Retina (tissue), 1 donor: ENCODE results near the gene ZNF79.

Source experiments
- DNase-seq: peaks from one replicate; pipeline ENCODE4 v3.0.0-alpha.2; 2016

ZNF79 gene

GRCh38 chr9:127398715-127399400 is 25.3 kb upstream of the ZNF79 start:
- DNase-seq: no peak

DNA sequence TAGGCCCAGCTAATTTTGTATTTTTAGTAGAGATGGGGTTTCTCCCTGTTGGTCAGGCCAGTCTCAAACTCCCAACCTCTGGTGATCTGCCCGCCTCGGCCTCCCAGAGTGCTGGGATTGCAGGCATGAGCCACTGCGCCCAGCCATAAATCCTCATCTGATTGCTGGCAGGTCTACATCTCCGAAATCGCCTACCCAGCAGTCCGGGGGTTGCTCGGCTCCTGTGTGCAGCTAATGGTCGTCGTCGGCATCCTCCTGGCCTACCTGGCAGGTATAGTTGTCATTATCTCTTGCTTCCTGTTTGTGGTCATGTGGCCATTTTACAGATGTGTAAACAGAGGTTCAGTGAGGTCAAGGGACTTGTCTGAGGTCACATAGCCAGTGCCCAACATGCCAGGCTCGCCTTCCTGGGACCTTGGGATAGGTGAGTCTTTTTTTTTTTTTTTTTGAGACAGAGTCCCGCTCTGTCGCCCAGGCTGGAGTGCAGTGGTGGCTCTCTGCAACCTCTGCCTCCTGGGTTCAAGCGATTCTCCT is 24.4 kb upstream of the ZNF79 start:
- no peak for DNase-seq

GRCh38 chr9:127402401-127403090 is 21.6 kb upstream of the ZNF79 start:
- DNase-seq: no peak

- no peak for DNase-seq
These were observed 20.5 kb upstream of the ZNF79 start for GRCh38 chr9:127403507-127404192.

DNA sequence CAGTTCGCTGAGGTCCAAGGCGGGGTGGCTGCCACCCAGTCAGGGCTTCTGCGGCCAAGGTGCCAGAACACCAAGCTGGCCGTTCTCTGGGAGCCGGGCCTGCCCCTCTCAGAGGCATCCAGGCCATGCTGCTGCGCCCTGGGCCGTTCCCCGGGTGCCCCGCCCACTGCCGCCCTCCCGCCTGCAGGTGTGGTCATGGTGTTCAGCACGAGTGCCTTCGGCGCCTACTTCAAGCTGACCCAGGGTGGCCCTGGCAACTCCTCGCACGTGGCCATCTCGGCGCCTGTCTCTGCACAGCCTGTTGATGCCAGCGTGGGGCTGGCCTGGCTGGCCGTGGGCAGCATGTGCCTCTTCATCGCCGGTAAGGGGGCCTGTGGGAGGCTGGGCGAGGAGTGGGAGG is 19.6 kb upstream of the ZNF79 start:
- DNase-seq: no peak

DNA sequence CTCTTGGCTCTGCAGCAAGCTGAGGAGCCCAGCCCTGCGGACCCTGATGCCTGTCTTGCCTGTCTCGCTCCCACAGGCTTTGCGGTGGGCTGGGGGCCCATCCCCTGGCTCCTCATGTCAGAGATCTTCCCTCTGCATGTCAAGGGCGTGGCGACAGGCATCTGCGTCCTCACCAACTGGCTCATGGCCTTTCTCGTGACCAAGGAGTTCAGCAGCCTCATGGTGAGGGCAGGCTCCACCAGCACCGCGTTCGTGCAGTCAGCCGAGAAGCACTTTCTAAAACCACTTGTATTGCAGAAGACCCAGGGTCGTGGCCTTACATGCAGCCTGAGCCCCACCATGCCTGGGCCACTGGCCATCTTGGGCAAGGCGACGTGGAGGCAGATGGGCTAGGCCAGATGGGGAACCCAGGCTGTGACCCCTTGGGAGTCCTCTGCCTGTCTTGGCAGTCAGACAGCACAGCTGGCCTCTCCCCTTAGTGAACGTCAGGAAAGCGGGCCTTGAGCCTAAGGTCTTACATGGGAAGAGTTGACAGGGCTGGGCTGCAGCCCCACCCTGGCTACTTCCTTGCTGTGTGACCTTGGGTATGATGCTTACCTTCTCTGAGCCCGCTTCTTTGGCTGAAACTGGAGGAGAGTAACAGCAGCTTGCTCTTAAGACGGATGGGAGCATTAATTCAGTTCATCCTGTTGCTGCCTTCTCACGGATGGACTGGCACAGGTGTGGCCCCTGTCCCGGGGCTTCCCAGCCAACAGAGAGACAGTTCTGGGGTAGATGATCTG is 18.6 kb upstream of the ZNF79 start:
- no peak for DNase-seq

GRCh38 chr9:127406799-127407491 is 17.2 kb upstream of the ZNF79 start:
- peak; percentile 72 for DNase-seq

DNA sequence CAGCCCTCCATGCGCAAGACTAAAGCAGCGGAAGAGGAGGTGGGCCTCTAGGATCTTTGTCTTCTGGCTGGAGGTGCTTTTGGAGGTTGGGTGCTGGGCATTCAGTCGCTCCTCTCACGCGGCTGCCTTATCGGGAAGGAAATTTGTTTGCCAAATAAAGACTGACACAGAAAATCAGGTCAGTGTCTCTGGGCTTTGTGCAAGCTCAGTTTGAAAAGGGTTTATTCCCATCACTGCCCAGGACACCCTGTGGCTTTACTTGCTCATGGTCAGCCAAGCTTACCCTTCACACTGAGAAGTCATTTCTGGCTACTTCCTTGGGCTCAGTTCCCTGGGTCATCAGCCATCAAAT is 16.7 kb upstream of the ZNF79 start:
- DNase-seq: no peak

DNA sequence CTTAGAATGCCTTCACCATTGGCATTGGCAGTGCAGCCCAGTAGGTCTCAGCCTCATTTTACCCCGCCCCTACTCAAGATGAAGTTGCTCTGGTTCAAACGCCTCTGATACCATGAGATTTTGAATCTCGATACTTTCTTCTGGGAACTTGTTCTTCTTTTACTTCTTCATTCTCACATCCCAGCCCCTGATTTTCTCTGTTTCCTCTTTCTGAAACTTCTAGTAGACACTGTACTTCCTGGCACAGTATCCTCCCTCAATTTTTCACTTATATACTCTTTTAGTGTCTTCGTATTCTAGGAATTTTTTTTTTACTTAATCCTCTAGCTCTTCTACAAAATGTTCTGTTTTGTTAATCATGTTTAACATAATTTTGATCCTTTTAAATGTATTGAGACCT is 13.1 kb upstream of the ZNF79 start:
- DNase-seq: no peak

DNA sequence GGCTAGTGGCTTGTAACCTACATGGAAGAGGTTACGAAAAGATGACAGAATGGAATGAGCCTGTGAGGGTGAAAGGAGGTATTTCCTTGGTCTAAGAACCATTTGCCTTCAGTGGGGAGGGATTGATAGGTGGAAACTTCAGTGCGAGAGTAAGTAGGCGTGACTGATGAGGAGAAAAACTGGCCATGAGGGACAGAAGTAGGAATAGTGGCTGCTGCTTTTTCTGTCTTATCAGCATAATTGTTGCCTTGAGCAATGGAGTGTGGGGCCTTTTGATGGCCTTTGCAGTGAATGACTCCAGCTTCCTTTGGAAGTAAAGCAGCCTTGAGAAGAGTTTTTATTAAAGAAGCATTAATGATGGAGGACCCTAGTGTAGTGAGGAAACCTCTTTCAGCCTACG is 9.0 kb upstream of the ZNF79 start:
- DNase-seq: no peak

- no peak for DNase-seq
These were observed 8.5 kb upstream of the ZNF79 start for GRCh38 chr9:127415657-127416056.

- DNase-seq: no peak
These were observed 6.8 kb upstream of the ZNF79 start for GRCh38 chr9:127417131-127418036.

DNA sequence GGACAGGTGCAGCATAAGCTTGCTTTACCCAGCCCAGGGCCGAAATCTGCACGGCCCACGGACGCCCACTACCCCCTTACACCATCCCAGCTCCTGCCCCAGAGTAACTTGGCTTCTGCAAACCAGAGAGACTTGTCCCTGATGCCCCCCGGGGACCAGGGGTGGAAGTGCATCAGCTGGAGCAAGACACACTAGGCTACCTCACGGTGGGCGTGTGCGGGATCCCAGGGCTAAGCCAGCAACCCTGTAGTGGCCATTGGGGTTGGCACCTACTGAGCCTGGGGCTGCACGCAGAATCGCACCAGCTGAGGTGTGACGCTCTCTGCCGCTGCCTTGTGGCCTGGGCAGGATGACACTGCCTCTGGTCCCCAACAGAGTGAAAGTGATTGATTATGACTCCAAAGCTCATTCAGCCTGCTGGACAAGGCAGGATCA is 6.1 kb upstream of the ZNF79 start:
- DNase-seq: no peak

DNA sequence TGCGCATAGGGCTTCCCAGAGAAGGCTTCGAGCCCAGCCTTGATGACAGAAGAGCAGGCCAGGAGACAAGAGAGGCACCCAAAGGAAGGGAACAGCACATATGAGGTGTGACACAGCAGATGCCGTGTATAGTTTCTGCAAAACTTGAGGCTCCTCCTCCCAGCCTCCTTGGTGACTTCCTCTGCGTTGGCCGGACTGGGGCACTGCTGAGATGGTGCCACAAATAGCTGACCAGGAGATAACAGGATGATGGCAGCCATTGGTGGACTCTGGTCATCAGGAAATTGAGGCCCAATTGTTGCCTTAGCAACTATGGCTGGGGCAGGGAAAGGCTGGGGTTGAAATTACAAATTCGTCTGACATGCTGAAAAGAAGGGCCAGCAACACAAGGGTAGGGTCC is 4.8 kb upstream of the ZNF79 start:
- no peak for DNase-seq

GRCh38 chr9:127421057-127421456 is 3.1 kb upstream of the ZNF79 start:
- DNase-seq: no peak

DNA sequence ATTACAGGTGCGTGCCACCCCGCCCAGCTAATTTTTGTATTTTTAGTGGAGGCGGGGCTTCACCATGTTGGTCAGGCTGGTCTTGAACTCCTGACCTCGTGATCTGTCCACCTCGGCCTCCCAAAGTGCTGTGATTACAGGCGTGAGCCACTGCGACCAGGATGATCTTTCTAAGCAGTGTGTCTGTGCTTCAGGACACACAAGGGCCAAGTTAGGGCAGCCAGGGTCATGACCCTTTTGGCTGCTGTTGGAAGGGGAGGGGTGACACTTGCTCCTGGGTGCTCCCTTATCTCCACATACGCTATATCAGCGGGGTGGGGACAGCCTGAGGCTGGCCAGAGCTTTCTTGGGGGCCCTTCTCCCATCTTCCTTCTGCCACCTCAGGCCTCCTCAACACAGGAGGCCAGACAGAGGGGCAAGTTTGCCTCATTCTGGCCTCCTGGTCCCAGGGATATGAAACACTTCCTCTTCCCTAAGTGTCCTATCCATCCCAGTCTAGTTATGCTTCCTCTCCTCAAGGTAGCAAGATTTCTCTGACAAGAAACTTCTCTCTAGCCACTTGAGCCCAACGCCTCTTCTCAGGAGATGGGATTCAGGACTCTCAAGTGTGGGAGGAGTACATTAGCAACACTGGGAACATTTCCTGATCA is 1.9 kb upstream of the ZNF79 start:
- DNase-seq: no peak

- no peak for DNase-seq
These were observed 1.4 kb upstream of the ZNF79 start for GRCh38 chr9:127422787-127423186.

DNA sequence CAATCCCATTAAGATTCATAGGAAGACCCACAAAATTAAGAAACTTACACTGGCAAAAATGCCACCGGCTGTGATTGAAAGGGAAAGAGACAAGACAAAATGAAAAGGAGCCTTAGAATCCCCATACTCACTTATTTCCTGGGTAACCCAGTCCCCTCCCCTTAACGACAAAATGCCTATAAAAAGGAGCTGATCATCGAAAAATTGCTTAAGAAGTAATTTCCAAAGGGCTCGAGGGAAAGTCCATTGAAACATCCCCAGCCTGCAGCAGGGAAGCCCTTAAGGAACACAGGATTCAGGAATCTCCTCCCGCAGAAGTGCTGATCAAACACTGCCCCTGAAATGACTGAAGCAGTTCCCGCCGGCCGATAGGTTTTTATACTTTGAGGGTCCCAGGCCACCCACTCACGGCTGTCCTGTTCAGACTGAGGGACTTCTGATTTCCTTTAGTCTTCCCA is 677 bp upstream of the ZNF79 start:
- no peak for DNase-seq

- DNase-seq: no peak
These were observed 456 bp downstream of the ZNF79 start for GRCh38 chr9:127424676-127424999.

DNA sequence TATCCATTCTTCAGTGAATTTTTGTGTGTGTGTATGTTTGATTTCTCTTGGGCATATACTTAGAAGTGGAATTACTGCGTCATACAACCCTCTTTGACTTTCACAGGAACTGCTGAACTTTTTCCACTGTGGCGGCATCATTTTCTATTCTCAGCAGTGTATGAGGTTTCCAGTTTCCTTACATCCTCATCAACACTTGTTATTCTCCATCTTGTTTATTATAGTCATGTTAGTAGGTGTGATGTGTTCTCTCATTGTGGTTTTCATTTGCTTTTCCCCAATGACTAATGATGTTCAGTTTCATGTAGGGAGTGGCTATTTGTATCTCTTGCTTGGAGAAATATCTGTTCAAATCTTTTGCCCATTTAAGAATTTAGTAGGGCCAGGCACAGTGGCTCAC is 2.6 kb downstream of the ZNF79 start:
- DNase-seq: no peak

- no peak for DNase-seq
These were observed 4.2 kb downstream of the ZNF79 start for GRCh38 chr9:127428348-127428747.
